Neutrophil (primary cell): ENCODE measurements around the gene OR5A2.
"Not testable (repeated sequence)": the region's sequence is repeated elsewhere in the genome, so short reads cannot be mapped to it uniquely, and the experiment has no call there.

Experiments
- H3K27ac ChIP-seq: fragments of 200-600 bp; sonication (generic); 2 replicates; pipeline ENCODE4 v1.5.1; 2016; ENCODE audit warnings: mild to moderate bottlenecking, moderate library complexity
- H3K27me3 ChIP-seq: fragments of 200-600 bp; sonication (generic); 2 replicates; pipeline ENCODE4 v1.6.0; 2016; ENCODE audit warnings: mild to moderate bottlenecking
- H3K36me3 ChIP-seq: fragments of 200-600 bp; sonication (generic); 2 replicates; pipeline ENCODE4 v1.5.1; 2017
- H3K4me1 ChIP-seq, 2 experiments: fragments of 200-600 bp in 1 of 2; sonication (generic) in 1 of 2; 1 replicate in 1 of 2; 2 replicates in 1 of 2; pipeline versions ENCODE4 v1.5.1 to v1.6.1; 2013 to 2016; ENCODE audit warnings: low read depth in 1 of 2, low read length in 1 of 2, mild to moderate bottlenecking in 1 of 2, moderate library complexity in 1 of 2; ENCODE audit not compliant: control insufficient read depth in 1 of 2, insufficient read depth in 1 of 2
- H3K4me3 ChIP-seq, 2 experiments: fragments of 200-600 bp in 1 of 2; sonication (generic) in 1 of 2; 1 replicate in 1 of 2; 2 replicates in 1 of 2; pipeline ENCODE4 v1.5.1; 2013 to 2016; ENCODE audit warnings: low read depth in 1 of 2, low read length in 1 of 2, mild to moderate bottlenecking in 1 of 2, moderate library complexity in 1 of 2
- H3K9me3 ChIP-seq: fragments of 200-600 bp; sonication (generic); 2 replicates; pipeline ENCODE4 v1.5.1; 2016
- TF ChIP-seq, protein P1 (sequence below): fragments of 200-600 bp; sonication (generic); IDR thresholded peaks from 2 replicates; pipeline ENCODE4 v1.5.1; 2016; ENCODE audit warnings: antibody characterized with exemption

Gene OR5A2

GRCh38 chr11:59456661-59457060, 30.4 kb upstream of the OR5A2 start, which contains the start of gene OR4D6:
TSS of gene OR4D6 (plus strand) at chr11:59456961. CDS start at chr11:59456961, 0 bp downstream.
- Histone ChIP-seq H3K27ac (no peak within 1 kb of the TSS), H3K4me3 (no peak within 1 kb of the TSS), H3K4me1 (no peaks in the 10 kb centered on the region), H3K9me3 (no peaks in the 10 kb centered on the region), H3K36me3 (no peaks in the 10 kb centered on the region), H3K27me3 (no peaks in the 10 kb centered on the region)
- TF ChIP-seq, protein P1, sequence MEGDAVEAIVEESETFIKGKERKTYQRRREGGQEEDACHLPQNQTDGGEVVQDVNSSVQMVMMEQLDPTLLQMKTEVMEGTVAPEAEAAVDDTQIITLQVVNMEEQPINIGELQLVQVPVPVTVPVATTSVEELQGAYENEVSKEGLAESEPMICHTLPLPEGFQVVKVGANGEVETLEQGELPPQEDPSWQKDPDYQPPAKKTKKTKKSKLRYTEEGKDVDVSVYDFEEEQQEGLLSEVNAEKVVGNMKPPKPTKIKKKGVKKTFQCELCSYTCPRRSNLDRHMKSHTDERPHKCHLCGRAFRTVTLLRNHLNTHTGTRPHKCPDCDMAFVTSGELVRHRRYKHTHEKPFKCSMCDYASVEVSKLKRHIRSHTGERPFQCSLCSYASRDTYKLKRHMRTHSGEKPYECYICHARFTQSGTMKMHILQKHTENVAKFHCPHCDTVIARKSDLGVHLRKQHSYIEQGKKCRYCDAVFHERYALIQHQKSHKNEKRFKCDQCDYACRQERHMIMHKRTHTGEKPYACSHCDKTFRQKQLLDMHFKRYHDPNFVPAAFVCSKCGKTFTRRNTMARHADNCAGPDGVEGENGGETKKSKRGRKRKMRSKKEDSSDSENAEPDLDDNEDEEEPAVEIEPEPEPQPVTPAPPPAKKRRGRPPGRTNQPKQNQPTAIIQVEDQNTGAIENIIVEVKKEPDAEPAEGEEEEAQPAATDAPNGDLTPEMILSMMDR: no peak

- Histone ChIP-seq H3K9me3 (no peaks in the 10 kb centered on the region), H3K27ac (no peak overlapping the region), H3K4me3 (no peak overlapping the region), H3K4me1 (no peaks in the 10 kb centered on the region), H3K36me3 (no peaks in the 10 kb centered on the region), H3K27me3 (peaks cover 7% of the 10 kb centered on the region)
- TF ChIP-seq, protein P1: no peak
Observed at GRCh38 chr11:59448484-59448883, 22.3 kb upstream of the OR5A2 start.

GRCh38 chr11:59445624-59446023, 19.4 kb upstream of the OR5A2 start:
- not testable (repeated sequence) for H3K9me3 ChIP-seq, H3K27ac ChIP-seq, H3K4me1 ChIP-seq, H3K36me3 ChIP-seq, H3K27me3 ChIP-seq, H3K4me3 ChIP-seq

GRCh38 chr11:59437770-59438169, 11.6 kb upstream of the OR5A2 start:
- Histone ChIP-seq H3K27ac (no peak overlapping the region), H3K27me3 (no peaks in the 10 kb centered on the region), H3K9me3 (no peaks in the 10 kb centered on the region), H3K4me3 (no peak overlapping the region), H3K4me1 (no peaks in the 10 kb centered on the region), H3K36me3 (no peaks in the 10 kb centered on the region)
- TF ChIP-seq, protein P1: no peak

- H3K9me3 ChIP-seq: no peaks in the 10 kb centered on the region
- no peak within 1 kb of the TSS for H3K4me3 ChIP-seq
- TF ChIP-seq, protein P1: no peak
- no peaks in the 10 kb centered on the region for H3K4me1 ChIP-seq
- peaks cover 10% of the 10 kb centered on the region for H3K27me3 ChIP-seq
- H3K27ac ChIP-seq: no peak within 1 kb of the TSS
- H3K36me3 ChIP-seq: no peaks in the 10 kb centered on the region
Observed at GRCh38 chr11:59436169-59436568, 10.0 kb upstream of the OR5A2 start, which contains the start of gene OR5A1. TSS of gene OR5A1 (plus strand) at chr11:59436469. CDS start at chr11:59443169, 6,700 bp downstream.

DNA sequence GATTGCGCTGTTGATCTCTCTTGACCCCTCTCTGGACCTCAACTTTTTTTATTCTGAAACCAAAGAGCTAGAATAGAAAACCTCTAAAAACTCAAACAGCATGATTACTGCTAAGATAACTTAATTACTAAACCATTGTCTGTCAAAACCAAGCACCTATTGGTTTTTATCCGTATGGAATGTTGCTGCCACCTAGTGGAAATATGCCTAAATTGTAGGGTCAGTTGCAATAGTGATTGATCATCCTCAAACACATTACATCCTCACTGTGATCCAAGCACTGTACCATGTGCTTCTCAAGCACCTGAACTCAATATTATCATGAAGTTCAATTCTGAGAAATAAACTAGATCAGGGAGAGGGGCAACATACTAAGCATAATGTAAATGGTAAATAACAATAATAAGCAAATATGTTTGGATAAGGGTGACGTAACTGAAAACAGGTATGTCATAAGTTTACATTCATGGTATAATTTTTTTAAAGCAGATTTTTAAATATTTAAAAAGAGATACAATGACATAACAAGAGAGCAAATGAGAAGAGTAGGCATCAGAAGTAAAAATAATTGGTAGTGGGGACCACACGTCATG, 3.8 kb upstream of the OR5A2 start:
- H3K27me3 ChIP-seq: peaks cover 15% of the 10 kb centered on the region
- TF ChIP-seq, protein P1: peak; percentile 86

More for the DNA sequence above, 3.8 kb upstream of the OR5A2 start:
- H3K4me1 ChIP-seq: no peaks in the 10 kb centered on the region
- H3K4me3 ChIP-seq: no peak overlapping the region
- H3K9me3 ChIP-seq: no peaks in the 10 kb centered on the region
- H3K36me3 ChIP-seq: no peaks in the 10 kb centered on the region
- H3K27ac ChIP-seq: no peak overlapping the region
